ENCODE data around the gene LIN28A. TPM values are rescaled to one million over a fixed set of nuclear protein-coding genes. Genes with fewer than 3 reads are reported as not detected.

LIN28A gene
- total RNA-seq, 2 experiments from 2014 or later = not detected

DNA sequence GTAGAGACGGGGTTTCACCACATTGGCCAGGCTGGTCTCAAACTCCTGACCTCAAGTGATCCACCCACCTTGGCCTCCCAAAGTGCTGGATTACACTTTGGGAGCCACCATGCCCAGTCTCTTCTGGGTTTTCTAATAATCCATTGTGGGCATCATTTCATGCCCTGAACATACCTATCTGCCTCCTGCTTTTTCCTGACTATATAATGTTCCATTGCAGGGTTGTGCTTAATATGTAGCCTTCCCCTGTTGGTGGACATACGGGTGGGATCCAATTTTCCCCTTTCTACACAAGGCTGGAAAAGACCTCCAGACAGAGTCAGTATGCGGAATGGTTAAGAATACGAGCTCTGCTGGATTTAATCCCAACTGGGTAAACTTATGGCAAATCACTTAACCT is 34.6 kb upstream of the LIN28A start:
- peak overlapping the region; percentile 92 for H3K27ac Mint-ChIP-seq
- no peaks in the 10 kb centered on the region for H3K9me3 ChIP-seq (ENCODE audit: control insufficient read depth in 1 of 2, insufficient read depth in 1 of 2, low read length in 2 of 2)
- H3K4me3 ChIP-seq (ENCODE audit: low read length) = no peak overlapping the region
- POLR2A ChIA-PET = no interaction called here
- no peaks in the 10 kb centered on the region for H3K36me3 ChIP-seq (ENCODE audit: insufficient read depth, low read length)
- intact Hi-C loops (cut with DNase I, micrococcal nuclease) = no loop called here
- H3K36me3 Mint-ChIP-seq (ENCODE audit: low read depth) = no peaks in the 10 kb centered on the region
- H3K4me3 Mint-ChIP-seq = peak overlapping the region; percentile 34
- ATAC-seq (ENCODE audit: poor library complexity) (no peak), DNase-seq (no peak)
- H3K4me1 ChIP-seq (ENCODE audit: insufficient read depth, low read length) = peaks cover 94% of the 10 kb centered on the region
- no peaks in the 10 kb centered on the region for H3K27me3 Mint-ChIP-seq
- H3K27ac ChIP-seq (ENCODE audit: low read depth in 1 of 2, low read length in 2 of 2) = peak overlapping the region in 1 of 2 donors; percentile 52
- peaks cover 90% of the 10 kb centered on the region for H3K4me1 Mint-ChIP-seq (ENCODE audit: low read depth)
- CTCF ChIA-PET = interaction anchor here (0.7 to 3.9 kb wide), 4 partner anchors 12 to 1144 kb away, joined by 3 to 22 read pairs (median 12); partner anchors contain the start of gene SYF2
- H3K27me3 ChIP-seq (ENCODE audit: control insufficient read depth in 1 of 2, insufficient read depth in 2 of 2, low read length in 2 of 2) = no peaks in the 10 kb centered on the region
- TF ChIP-seq, protein P1, sequence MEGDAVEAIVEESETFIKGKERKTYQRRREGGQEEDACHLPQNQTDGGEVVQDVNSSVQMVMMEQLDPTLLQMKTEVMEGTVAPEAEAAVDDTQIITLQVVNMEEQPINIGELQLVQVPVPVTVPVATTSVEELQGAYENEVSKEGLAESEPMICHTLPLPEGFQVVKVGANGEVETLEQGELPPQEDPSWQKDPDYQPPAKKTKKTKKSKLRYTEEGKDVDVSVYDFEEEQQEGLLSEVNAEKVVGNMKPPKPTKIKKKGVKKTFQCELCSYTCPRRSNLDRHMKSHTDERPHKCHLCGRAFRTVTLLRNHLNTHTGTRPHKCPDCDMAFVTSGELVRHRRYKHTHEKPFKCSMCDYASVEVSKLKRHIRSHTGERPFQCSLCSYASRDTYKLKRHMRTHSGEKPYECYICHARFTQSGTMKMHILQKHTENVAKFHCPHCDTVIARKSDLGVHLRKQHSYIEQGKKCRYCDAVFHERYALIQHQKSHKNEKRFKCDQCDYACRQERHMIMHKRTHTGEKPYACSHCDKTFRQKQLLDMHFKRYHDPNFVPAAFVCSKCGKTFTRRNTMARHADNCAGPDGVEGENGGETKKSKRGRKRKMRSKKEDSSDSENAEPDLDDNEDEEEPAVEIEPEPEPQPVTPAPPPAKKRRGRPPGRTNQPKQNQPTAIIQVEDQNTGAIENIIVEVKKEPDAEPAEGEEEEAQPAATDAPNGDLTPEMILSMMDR (IDR thresholded peaks at IDR 0.05) = no peak
- peaks cover under 1% of the 10 kb centered on the region for H3K9me3 Mint-ChIP-seq

DNA sequence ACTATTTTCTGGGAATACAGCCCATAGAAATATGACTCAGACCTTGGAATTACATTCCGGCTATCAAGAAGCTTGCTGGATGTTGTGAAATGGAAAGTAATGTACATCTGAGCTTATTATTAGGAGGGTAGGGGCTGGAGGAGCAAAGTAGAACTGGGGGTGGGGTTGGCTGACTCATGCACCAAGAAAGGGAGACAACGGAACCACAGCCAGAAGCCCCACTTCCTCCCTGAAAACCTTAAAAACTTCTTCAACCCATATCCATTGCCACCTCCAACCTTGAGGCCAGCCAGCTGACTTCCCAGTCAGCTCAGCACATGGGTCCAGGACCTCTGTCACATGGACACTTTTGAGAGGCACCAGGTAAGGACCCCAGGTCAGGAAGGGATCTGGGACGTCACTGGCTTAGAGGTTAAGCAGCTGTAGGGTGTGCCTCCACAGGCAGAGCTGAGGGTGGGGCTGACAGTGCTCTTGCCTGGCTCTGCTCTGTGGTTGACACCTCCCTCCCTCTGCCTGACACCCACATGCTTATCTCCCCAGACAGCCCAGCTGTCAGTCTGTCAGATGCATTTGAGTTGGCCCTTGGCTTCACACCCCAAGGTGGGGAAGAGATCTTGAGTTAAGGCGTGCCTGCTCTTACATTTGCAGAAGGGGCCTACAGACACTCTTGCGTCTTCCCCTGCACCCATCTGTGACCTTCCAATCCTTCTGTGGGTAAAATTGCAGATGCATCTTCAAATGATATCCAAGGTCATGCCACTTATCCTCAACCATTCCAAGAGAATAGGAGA is 32.3 kb upstream of the LIN28A start:
- Mint-ChIP-seq H3K9me3 (no peaks in the 10 kb centered on the region), H3K36me3 (ENCODE audit: low read depth) (no peaks in the 10 kb centered on the region), H3K4me1 (ENCODE audit: low read depth) (peaks cover 72% of the 10 kb centered on the region), H3K27me3 (no peaks in the 10 kb centered on the region), H3K27ac (peak overlapping the region; percentile 92), H3K4me3 (peak overlapping the region; percentile 74)
- intact Hi-C loops (cut with DNase I, micrococcal nuclease) = loop anchor here in 1 of 2 experiments (2.0 kb wide), 1 partner anchor 19 kb away; no protein-coding TSS in a partner anchor
- no peaks in the 10 kb centered on the region for H3K36me3 ChIP-seq (ENCODE audit: insufficient read depth, low read length)
- DNase-seq = peak; percentile 56 to 94 (median 76)
- TF ChIP-seq, protein P1 (IDR thresholded peaks at IDR 0.05) = no peak
- no peaks in the 10 kb centered on the region for H3K27me3 ChIP-seq (ENCODE audit: control insufficient read depth in 1 of 2, insufficient read depth in 2 of 2, low read length in 2 of 2)
- ATAC-seq (ENCODE audit: poor library complexity) = peak; percentile 92
- H3K4me1 ChIP-seq (ENCODE audit: insufficient read depth, low read length) = peaks cover 77% of the 10 kb centered on the region
- CTCF ChIA-PET = interaction anchor here (0.6 to 3.5 kb wide), 13 partner anchors 13 to 777 kb away, joined by 3 to 16 read pairs (median 5); partner anchors contain the start of genes CEP85, SLC9A1 and ZNF593
- peak overlapping the region; percentile 22 for H3K4me3 ChIP-seq (ENCODE audit: low read length)
- no peaks in the 10 kb centered on the region for H3K9me3 ChIP-seq (ENCODE audit: control insufficient read depth in 1 of 2, insufficient read depth in 1 of 2, low read length in 2 of 2)
- H3K27ac ChIP-seq (ENCODE audit: low read depth in 1 of 2, low read length in 2 of 2) = peak overlapping the region; percentile 53 to 60
- POLR2A ChIA-PET = interaction anchor here (0.6 to 4.7 kb wide), 19 partner anchors 8 to 701 kb away, joined by 3 to 55 read pairs (median 6); partner anchors contain the start of genes CD52, CEP85, DHDDS and PDIK1L

DNA sequence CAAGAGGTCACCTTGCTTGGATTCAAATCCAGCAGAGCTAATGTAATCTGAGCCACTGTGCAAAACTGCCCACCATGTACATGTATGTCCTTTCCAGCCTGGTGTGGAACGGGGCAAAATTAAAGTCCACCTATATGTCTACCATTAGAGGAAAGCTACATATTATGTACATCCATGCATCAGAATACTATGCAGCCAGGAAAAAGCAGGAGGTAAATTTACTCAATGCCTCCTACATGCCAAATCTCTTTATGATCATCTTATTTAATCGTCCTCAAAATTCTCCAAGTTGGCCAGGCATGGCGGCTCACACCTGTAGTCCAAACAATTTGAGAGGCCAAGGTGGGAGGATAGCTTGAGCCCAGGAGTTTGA is 31.8 kb upstream of the LIN28A start:
- peak overlapping the region; percentile 92 for H3K27ac Mint-ChIP-seq
- peak overlapping the region; percentile 13 to 60 for H3K27ac ChIP-seq (ENCODE audit: low read depth in 1 of 2, low read length in 2 of 2)
- H3K36me3 Mint-ChIP-seq (ENCODE audit: low read depth) = no peaks in the 10 kb centered on the region
- CTCF ChIA-PET = interaction anchor here (0.8 to 3.5 kb wide), 10 partner anchors 12 to 209 kb away, joined by 3 to 16 read pairs (median 8); partner anchors contain the start of genes CEP85 and ZNF593
- no peaks in the 10 kb centered on the region for H3K27me3 ChIP-seq (ENCODE audit: control insufficient read depth in 1 of 2, insufficient read depth in 2 of 2, low read length in 2 of 2)
- ATAC-seq (ENCODE audit: poor library complexity) = no peak
- H3K4me3 ChIP-seq (ENCODE audit: low read length) = no peak overlapping the region
- H3K9me3 ChIP-seq (ENCODE audit: control insufficient read depth in 1 of 2, insufficient read depth in 1 of 2, low read length in 2 of 2) = no peaks in the 10 kb centered on the region
- no peak for DNase-seq
- intact Hi-C loops (cut with DNase I, micrococcal nuclease) = loop anchor here in 1 of 2 experiments (2.0 kb wide), 1 partner anchor 20 kb away; no protein-coding TSS in a partner anchor
- H3K36me3 ChIP-seq (ENCODE audit: insufficient read depth, low read length) = no peaks in the 10 kb centered on the region
- peaks cover 67% of the 10 kb centered on the region for H3K4me1 Mint-ChIP-seq (ENCODE audit: low read depth)
- no peaks in the 10 kb centered on the region for H3K27me3 Mint-ChIP-seq
- POLR2A ChIA-PET = interaction anchor here (0.7 to 4.7 kb wide), 15 partner anchors 11 to 145 kb away, joined by 3 to 55 read pairs (median 10); partner anchors contain the start of genes CD52, CEP85, DHDDS and SH3BGRL3
- TF ChIP-seq, protein P1 (IDR thresholded peaks at IDR 0.05) = no peak
- H3K4me1 ChIP-seq (ENCODE audit: insufficient read depth, low read length) = peaks cover 76% of the 10 kb centered on the region
- no peaks in the 10 kb centered on the region for H3K9me3 Mint-ChIP-seq
- peak overlapping the region; percentile 74 for H3K4me3 Mint-ChIP-seq
